ENCODE data around the gene STX8. TPM values are rescaled to one million over a fixed set of nuclear protein-coding genes. Genes with fewer than 3 reads are reported as not detected.
"Not testable (repeated sequence)": the region's sequence is repeated elsewhere in the genome, so short reads cannot be mapped to it uniquely, and the experiment has no call there.

The STX8 gene
- total RNA-seq, 2 donors from 2014 or later, result 46.6 to 72.4 TPM

DNA sequence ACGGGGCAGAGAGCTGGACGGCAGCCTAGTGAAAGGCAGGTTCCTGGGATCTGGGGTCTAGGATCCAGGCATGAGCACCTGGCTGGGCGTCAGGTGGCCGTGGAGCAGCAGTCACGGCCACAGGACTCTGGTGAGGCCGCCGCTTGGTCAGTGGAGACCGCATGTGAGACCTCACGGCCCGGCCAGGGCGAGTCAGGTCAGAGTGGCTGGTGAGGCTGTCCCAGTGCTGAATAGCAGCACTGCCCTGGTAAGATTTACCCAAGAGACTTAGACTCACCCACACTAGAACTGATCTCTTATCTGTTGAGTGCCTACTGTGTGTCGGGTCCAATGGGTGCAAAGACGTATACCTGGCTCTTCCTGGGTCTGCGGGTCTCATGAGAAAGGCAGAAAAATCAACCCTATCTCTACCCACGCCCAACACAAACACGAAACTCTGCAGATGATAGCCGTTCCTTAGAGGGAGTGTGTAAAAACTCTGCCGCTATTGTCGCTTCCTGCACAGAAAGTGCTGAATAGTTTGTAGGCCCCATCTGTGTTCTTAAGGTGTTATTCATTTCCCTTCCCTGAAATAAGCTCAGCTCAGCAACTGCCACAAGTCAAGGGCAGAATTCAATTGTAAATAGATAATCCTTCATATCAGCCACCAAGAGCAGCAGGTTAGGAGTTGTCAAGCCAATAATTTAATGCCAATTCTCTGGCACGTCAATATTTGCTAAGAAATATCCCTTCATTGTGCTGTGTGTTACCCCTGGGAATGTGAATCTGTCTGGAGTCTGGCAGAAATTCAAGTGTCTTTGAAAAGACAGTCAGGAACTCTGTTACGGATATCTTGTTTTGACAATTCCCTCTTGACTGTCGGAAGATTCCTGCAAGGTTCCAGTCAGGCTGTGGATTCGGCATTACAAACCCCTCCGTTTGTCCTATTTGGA lies 314.3 kb downstream of the STX8 start:
- Histone ChIP-seq H3K36me3 (no peaks in the 10 kb centered on the region), H3K9me3 (no peaks in the 10 kb centered on the region), H3K27me3 (replicated peaks; ENCODE audit: insufficient read depth) (no peaks in the 10 kb centered on the region), H3K4me3 (no peak overlapping the region), H3K4me1 (replicated peaks) (no peaks in the 10 kb centered on the region), H3K27ac (no peak overlapping the region)
- DNase-seq (ENCODE audit: low spot score), result no peak
- intact Hi-C loops (cut with DNase I), result no loop called here
- no peak for TF ChIP-seq POLR2A (IDR thresholded peaks at IDR 0.05)
- WGBS, result 70% methylated on average over 24 of the region's 24 CpGs

DNA sequence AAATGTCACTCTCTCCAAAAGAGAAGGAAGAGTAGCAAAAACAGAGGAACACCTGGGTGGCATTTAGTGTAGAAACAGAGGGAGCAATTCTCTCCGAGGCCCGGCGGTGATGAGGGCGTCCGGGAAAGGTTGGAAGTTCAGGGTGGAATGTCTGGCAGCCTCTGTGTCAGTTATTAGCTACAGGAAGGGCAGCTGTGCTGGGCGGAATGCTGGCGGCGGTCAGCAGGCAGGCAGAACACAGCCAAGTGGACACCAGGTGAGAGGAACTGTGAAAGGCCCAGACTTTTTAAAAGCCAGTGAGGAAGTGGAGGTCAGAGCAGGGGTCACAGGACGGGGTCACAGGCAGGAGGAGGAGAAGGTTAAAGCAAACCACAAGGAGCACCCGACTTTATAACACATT lies 316.2 kb downstream of the STX8 start:
- WGBS, result 73% methylated on average over 10 of the region's 10 CpGs
- no peaks in the 10 kb centered on the region for H3K9me3 ChIP-seq
- no peaks in the 10 kb centered on the region for H3K27me3 ChIP-seq (replicated peaks; ENCODE audit: insufficient read depth)
- TF ChIP-seq POLR2A (IDR thresholded peaks at IDR 0.05), result no peak
- no peak for TF ChIP-seq POLR2AphosphoS5 (IDR thresholded peaks at IDR 0.05)
- TF ChIP-seq, protein P1, sequence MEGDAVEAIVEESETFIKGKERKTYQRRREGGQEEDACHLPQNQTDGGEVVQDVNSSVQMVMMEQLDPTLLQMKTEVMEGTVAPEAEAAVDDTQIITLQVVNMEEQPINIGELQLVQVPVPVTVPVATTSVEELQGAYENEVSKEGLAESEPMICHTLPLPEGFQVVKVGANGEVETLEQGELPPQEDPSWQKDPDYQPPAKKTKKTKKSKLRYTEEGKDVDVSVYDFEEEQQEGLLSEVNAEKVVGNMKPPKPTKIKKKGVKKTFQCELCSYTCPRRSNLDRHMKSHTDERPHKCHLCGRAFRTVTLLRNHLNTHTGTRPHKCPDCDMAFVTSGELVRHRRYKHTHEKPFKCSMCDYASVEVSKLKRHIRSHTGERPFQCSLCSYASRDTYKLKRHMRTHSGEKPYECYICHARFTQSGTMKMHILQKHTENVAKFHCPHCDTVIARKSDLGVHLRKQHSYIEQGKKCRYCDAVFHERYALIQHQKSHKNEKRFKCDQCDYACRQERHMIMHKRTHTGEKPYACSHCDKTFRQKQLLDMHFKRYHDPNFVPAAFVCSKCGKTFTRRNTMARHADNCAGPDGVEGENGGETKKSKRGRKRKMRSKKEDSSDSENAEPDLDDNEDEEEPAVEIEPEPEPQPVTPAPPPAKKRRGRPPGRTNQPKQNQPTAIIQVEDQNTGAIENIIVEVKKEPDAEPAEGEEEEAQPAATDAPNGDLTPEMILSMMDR (IDR thresholded peaks at IDR 0.05), result no peak
- no peak overlapping the region for H3K27ac ChIP-seq
- H3K36me3 ChIP-seq, result no peaks in the 10 kb centered on the region
- intact Hi-C loops (cut with DNase I), result no loop called here
- no peaks in the 10 kb centered on the region for H3K4me1 ChIP-seq (replicated peaks)
- H3K4me3 ChIP-seq, result no peak overlapping the region
- no peak for DNase-seq (ENCODE audit: low spot score)

DNA sequence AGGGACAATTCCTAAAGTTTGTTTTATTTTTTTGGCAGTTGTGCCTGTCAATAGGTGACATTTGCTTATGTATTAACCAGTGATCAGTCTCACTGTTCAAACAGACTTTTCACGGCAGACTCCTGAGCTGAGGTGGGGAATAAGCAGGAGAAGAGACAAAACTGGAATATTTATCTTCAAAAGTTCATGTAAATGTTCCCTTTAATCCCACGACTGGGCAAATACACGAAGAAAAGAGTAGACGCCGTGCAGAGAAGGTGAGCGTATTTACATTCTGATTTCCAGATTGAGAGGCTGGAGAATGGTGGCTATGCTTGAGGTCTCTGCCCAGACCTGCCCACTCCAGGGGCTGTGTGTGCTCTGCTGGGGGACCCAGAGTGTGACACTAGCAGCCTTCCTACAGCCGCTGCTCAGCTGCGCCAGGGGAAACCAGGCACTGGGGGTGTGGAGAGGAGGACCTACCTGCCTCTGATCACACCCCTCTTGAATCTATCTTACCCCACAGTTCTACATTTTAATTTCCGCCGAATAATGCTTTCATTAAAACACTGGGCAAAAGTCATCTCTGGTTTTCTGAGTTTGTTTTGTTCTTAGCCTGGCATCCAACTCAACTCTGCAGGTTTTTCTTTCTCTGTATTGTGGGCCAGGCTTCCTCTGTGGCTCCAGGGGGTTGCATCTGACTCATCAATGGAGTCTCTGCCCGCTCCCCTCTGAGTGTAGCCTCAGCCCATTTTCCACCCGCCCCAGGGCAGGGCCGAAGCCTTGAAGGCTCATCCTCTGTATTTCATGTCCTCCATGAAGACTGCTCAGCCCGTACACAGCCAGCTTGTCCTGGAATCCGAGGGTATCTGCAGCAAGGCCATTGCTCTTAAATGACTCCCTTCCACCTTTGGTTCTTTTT lies 317.3 kb downstream of the STX8 start:
- WGBS, result 56% methylated on average over 15 of the region's 15 CpGs
- intact Hi-C loops (cut with DNase I), result no loop called here
- Histone ChIP-seq H3K9me3 (no peaks in the 10 kb centered on the region), H3K4me1 (replicated peaks) (no peaks in the 10 kb centered on the region), H3K27ac (no peak overlapping the region), H3K4me3 (no peak overlapping the region), H3K36me3 (no peaks in the 10 kb centered on the region), H3K27me3 (replicated peaks; ENCODE audit: insufficient read depth) (no peaks in the 10 kb centered on the region)
- no peak for DNase-seq (ENCODE audit: low spot score)
- TF ChIP-seq POLR2AphosphoS5 (IDR thresholded peaks at IDR 0.05), result no peak

- H3K27me3 ChIP-seq (replicated peaks; ENCODE audit: insufficient read depth); H3K27ac ChIP-seq; H3K4me1 ChIP-seq (replicated peaks); H3K36me3 ChIP-seq; H3K4me3 ChIP-seq; intact Hi-C loops (cut with DNase I); H3K9me3 ChIP-seq; DNase-seq (ENCODE audit: low spot score): not testable (repeated sequence)
- 88% methylated on average over 9 of the region's 9 CpGs for WGBS
These were observed 318.0 kb downstream of the STX8 start for GRCh38 chr17:9257630-9257965.

DNA sequence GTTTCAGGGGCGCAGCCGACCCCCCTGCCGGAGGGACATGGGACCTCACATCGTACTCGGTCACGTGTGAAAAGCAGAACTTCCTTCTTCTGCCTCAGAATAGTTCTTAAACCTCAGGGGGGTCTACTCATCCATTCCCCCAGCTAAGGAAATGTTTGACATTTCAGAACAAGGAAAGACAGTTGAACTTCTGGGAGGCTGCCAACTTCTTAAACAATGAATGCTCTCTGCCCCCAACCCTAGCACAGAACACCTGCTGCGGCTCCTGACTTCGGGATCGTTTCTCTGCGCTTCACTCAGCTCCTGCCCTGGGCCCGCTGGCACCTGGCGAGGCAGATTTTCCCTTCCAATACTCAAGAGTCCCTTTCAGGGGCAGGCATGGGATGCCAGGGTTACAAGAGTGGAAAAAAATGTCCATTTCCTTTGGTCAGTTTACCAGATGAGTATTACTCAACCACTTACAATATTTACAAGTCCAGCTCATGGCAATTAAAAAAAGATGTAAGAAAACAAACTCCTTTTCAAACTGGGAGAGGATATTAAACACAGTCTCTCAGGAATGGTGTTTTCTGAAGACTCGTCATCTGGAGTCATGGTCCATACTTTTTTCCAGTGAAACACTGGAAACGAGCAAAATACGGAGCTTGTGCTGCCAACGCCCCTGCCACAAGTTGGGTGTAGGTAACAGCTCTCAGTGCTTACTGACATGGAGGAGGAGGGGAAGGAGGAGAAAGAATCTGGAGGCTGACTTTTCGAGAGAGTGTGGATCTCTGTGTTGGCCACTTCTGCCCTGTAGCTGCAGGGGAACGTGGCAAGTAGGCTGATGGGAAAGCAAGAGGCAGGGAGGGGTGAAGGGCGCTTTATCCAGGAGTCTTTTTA lies 318.6 kb downstream of the STX8 start:
- no peak overlapping the region for H3K27ac ChIP-seq
- 54% methylated on average over 19 of the region's 19 CpGs for WGBS
- H3K9me3 ChIP-seq, result no peaks in the 10 kb centered on the region
- intact Hi-C loops (cut with DNase I), result no loop called here
- no peak overlapping the region for H3K4me3 ChIP-seq
- H3K27me3 ChIP-seq (replicated peaks; ENCODE audit: insufficient read depth), result no peaks in the 10 kb centered on the region
- H3K36me3 ChIP-seq, result no peaks in the 10 kb centered on the region
- no peak for DNase-seq (ENCODE audit: low spot score)
- no peaks in the 10 kb centered on the region for H3K4me1 ChIP-seq (replicated peaks)
- TF ChIP-seq, protein P1 (IDR thresholded peaks at IDR 0.05), result no peak
- TF ChIP-seq POLR2AphosphoS5 (IDR thresholded peaks at IDR 0.05), result no peak
- TF ChIP-seq POLR2A (IDR thresholded peaks at IDR 0.05), result no peak

- intact Hi-C loops (cut with DNase I), result no loop called here
- TF ChIP-seq, protein P1 (IDR thresholded peaks at IDR 0.05), result no peak
- no peak for TF ChIP-seq POLR2A (IDR thresholded peaks at IDR 0.05)
- no peak for TF ChIP-seq POLR2AphosphoS5 (IDR thresholded peaks at IDR 0.05)
- H3K4me3 ChIP-seq, result no peak overlapping the region
- no peak overlapping the region for H3K27ac ChIP-seq
- 81% methylated on average over 6 of the region's 6 CpGs for WGBS
- no peaks in the 10 kb centered on the region for H3K36me3 ChIP-seq
- H3K27me3 ChIP-seq (replicated peaks; ENCODE audit: insufficient read depth), result no peaks in the 10 kb centered on the region
- DNase-seq (ENCODE audit: low spot score), result no peak
- no peaks in the 10 kb centered on the region for H3K9me3 ChIP-seq
- no peaks in the 10 kb centered on the region for H3K4me1 ChIP-seq (replicated peaks)
These were observed 319.3 kb downstream of the STX8 start for GRCh38 chr17:9256361-9256750.

Data from prostate gland (tissue), 2 donors.